ENCODE measurements around the gene ZNF580.

ZNF580 gene

GRCh38 chr19:55687281-55688201 lies 46.7 kb downstream of the ZNF580 start:
- TF ChIP-seq SNAI2 (CRISPR knock-in tag; IDR thresholded peaks at IDR 0.05) (no peak), CREB5 (CRISPR knock-in tag; IDR thresholded peaks at IDR 0.05; ENCODE audit: low read depth) (no peak), CSRNP3 (CRISPR knock-in tag; IDR thresholded peaks at IDR 0.05) (no peak), POU6F1 (CRISPR knock-in tag; IDR thresholded peaks at IDR 0.05; ENCODE audit: borderline replicate concordance, low read depth) (no peak)
- ATAC-seq: no peak

- ATAC-seq: no peak
These were observed 47.8 kb downstream of the ZNF580 start for GRCh38 chr19:55688422-55689218.

GRCh38 chr19:55689411-55690108 lies 48.8 kb downstream of the ZNF580 start:
- TF ChIP-seq BACH2 (CRISPR knock-in tag; IDR thresholded peaks at IDR 0.05; ENCODE audit: borderline replicate concordance) (no peak), OSR1 (CRISPR knock-in tag; IDR thresholded peaks at IDR 0.05) (no peak), POU6F1 (CRISPR knock-in tag; IDR thresholded peaks at IDR 0.05; ENCODE audit: borderline replicate concordance, low read depth) (no peak), ESRRG (CRISPR knock-in tag; IDR thresholded peaks at IDR 0.05) (no peak), ZNF70 (CRISPR knock-in tag; IDR thresholded peaks at IDR 0.05) (no peak), RARB (CRISPR knock-in tag; IDR thresholded peaks at IDR 0.05) (no peak), ZNF8 (CRISPR knock-in tag; IDR thresholded peaks at IDR 0.05) (no peak), CSDC2 (CRISPR knock-in tag; IDR thresholded peaks at IDR 0.05) (no peak), CSRNP3 (CRISPR knock-in tag; IDR thresholded peaks at IDR 0.05) (no peak), PATZ1 (CRISPR knock-in tag; IDR thresholded peaks at IDR 0.05; ENCODE audit: borderline replicate concordance) (no peak), ZFP3 (CRISPR knock-in tag; IDR thresholded peaks at IDR 0.05) (no peak), ZFP30 (CRISPR knock-in tag; IDR thresholded peaks at IDR 0.05) (no peak), ARNTL (CRISPR knock-in tag; IDR thresholded peaks at IDR 0.05; ENCODE audit: borderline replicate concordance, low read depth) (no peak)
- ATAC-seq: no peak

More at GRCh38 chr19:55688422-55689218, 47.8 kb downstream of the ZNF580 start:
- TF ChIP-seq ZNF70 (CRISPR knock-in tag; IDR thresholded peaks at IDR 0.05) (no peak), ZNF565 (CRISPR knock-in tag; conservative IDR thresholded peaks at IDR 0.05; ENCODE audit: low read depth) (no peak), TCF4 (CRISPR knock-in tag; IDR thresholded peaks at IDR 0.05; ENCODE audit: borderline replicate concordance) (no peak), ISL1 (CRISPR knock-in tag; IDR thresholded peaks at IDR 0.05) (no peak), ZC3H10 (CRISPR knock-in tag; IDR thresholded peaks at IDR 0.05) (no peak), RARB (CRISPR knock-in tag; IDR thresholded peaks at IDR 0.05) (no peak), CSRNP3 (CRISPR knock-in tag; IDR thresholded peaks at IDR 0.05) (no peak), PPARA (CRISPR knock-in tag; IDR thresholded peaks at IDR 0.05; ENCODE audit: borderline replicate concordance) (no peak), ARNTL (CRISPR knock-in tag; IDR thresholded peaks at IDR 0.05; ENCODE audit: borderline replicate concordance, low read depth) (no peak), ZNF8 (CRISPR knock-in tag; IDR thresholded peaks at IDR 0.05) (no peak), OSR1 (CRISPR knock-in tag; IDR thresholded peaks at IDR 0.05) (no peak), GLIS3 (CRISPR knock-in tag; IDR thresholded peaks at IDR 0.05) (no peak), BACH2 (CRISPR knock-in tag; IDR thresholded peaks at IDR 0.05; ENCODE audit: borderline replicate concordance) (no peak), SNAI2 (CRISPR knock-in tag; IDR thresholded peaks at IDR 0.05) (no peak)
